ENCODE results near the gene PPL.

PPL gene

DNA sequence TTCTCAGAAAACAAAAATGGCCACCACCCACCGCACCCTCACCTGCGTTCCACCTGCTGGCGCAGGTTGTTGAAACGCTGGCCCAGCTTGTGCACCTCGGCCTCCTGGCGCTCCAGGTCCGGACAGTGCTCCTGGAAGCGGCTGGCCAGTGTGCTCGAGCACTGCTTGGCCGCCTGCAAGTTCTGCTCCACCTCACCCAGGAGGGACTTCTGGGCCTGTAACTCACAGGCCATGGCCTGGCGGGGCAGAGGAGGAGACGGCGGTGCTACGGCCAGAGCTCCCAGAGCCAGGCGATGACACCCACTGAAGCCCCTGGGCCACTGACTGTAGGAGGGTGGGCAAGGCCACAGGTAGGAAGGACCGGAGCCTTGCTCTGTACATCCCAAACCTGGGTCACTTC, 46.3 kb downstream of the PPL start:
- Histone ChIP-seq H3K79me2 (ENCODE audit: insufficient read depth, low read length) (no peaks in the 10 kb centered on the region), H3K27me3 (ENCODE audit: insufficient read depth, low read length) (no peaks in the 10 kb centered on the region), H3K27ac (ENCODE audit: low read depth, low read length, poor library complexity, severe bottlenecking) (no peak overlapping the region), H3K4me1 (ENCODE audit: insufficient read depth, low read length, severe bottlenecking) (no peaks in the 10 kb centered on the region), H4K20me1 (ENCODE audit: insufficient read depth, low read length) (no peaks in the 10 kb centered on the region), H3K9me3 (ENCODE audit: low read length) (no peaks in the 10 kb centered on the region), H3K9me2 (ENCODE audit: low read depth, low read length) (no peaks in the 10 kb centered on the region), H3K36me3 (ENCODE audit: insufficient read depth, low read length) (peaks cover 7% of the 10 kb centered on the region; the same call in 1 of the 2 replicates), H3F3A (ENCODE audit: insufficient read depth, low read length) (no peaks in the 10 kb centered on the region), H3K9ac (ENCODE audit: low read length) (no peak overlapping the region), H3K4me3 (ENCODE audit: low read depth, low read length, poor library complexity, severe bottlenecking) (no peak overlapping the region), H2AFZ (ENCODE audit: low read length) (no peak overlapping the region), H3K4me2 (ENCODE audit: low read length) (no peak overlapping the region)
- TF ChIP-seq, protein P1, sequence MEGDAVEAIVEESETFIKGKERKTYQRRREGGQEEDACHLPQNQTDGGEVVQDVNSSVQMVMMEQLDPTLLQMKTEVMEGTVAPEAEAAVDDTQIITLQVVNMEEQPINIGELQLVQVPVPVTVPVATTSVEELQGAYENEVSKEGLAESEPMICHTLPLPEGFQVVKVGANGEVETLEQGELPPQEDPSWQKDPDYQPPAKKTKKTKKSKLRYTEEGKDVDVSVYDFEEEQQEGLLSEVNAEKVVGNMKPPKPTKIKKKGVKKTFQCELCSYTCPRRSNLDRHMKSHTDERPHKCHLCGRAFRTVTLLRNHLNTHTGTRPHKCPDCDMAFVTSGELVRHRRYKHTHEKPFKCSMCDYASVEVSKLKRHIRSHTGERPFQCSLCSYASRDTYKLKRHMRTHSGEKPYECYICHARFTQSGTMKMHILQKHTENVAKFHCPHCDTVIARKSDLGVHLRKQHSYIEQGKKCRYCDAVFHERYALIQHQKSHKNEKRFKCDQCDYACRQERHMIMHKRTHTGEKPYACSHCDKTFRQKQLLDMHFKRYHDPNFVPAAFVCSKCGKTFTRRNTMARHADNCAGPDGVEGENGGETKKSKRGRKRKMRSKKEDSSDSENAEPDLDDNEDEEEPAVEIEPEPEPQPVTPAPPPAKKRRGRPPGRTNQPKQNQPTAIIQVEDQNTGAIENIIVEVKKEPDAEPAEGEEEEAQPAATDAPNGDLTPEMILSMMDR (IDR thresholded peaks at IDR 0.05; ENCODE audit: low read length) = no peak
- no peak for TF ChIP-seq EZH2 (IDR thresholded peaks at IDR 0.05; ENCODE audit: borderline replicate concordance, low read length)

DNA sequence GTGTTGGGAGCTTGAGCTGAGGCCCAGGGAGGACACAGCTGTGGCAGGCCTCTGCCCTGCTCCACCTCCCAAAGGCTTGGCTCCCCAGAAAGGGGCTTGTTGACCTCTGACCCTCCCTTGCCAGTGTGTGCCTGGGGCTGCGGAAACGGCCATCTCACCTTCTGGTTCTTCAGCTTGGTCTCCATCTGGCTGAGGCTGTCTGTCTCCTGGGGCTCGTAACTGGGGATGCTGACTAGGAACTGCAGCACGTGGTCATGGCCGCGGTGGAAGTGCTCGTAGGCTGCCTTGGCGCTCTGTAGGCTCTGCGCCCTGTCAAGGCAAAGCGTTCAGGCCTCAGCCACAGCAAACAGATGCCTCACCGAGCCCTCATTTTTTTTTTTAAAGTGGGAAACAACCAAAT, 46.9 kb downstream of the PPL start:
- TF ChIP-seq EZH2 (IDR thresholded peaks at IDR 0.05; ENCODE audit: borderline replicate concordance, low read length) = no peak
- TF ChIP-seq, protein P1 (IDR thresholded peaks at IDR 0.05; ENCODE audit: low read length) = no peak
- no peaks in the 10 kb centered on the region for H3K9me3 ChIP-seq (ENCODE audit: low read length)
- no peak overlapping the region for H3K9ac ChIP-seq (ENCODE audit: low read length)
- H3K4me2 ChIP-seq (ENCODE audit: low read length) = no peak overlapping the region
- no peak overlapping the region for H3K27ac ChIP-seq (ENCODE audit: low read depth, low read length, poor library complexity, severe bottlenecking)
- peaks cover 10% of the 10 kb centered on the region; the same call in 1 of the 2 replicates for H3K36me3 ChIP-seq (ENCODE audit: insufficient read depth, low read length)
- no peaks in the 10 kb centered on the region for H3K4me1 ChIP-seq (ENCODE audit: insufficient read depth, low read length, severe bottlenecking)
- no peaks in the 10 kb centered on the region for H3K79me2 ChIP-seq (ENCODE audit: insufficient read depth, low read length)
- H4K20me1 ChIP-seq (ENCODE audit: insufficient read depth, low read length) = no peaks in the 10 kb centered on the region
- no peaks in the 10 kb centered on the region for H3K9me2 ChIP-seq (ENCODE audit: low read depth, low read length)
- H3K27me3 ChIP-seq (ENCODE audit: insufficient read depth, low read length) = no peaks in the 10 kb centered on the region
- H2AFZ ChIP-seq (ENCODE audit: low read length) = no peak overlapping the region
- no peaks in the 10 kb centered on the region for H3F3A ChIP-seq (ENCODE audit: insufficient read depth, low read length)
- no peak overlapping the region for H3K4me3 ChIP-seq (ENCODE audit: low read depth, low read length, poor library complexity, severe bottlenecking)

DNA sequence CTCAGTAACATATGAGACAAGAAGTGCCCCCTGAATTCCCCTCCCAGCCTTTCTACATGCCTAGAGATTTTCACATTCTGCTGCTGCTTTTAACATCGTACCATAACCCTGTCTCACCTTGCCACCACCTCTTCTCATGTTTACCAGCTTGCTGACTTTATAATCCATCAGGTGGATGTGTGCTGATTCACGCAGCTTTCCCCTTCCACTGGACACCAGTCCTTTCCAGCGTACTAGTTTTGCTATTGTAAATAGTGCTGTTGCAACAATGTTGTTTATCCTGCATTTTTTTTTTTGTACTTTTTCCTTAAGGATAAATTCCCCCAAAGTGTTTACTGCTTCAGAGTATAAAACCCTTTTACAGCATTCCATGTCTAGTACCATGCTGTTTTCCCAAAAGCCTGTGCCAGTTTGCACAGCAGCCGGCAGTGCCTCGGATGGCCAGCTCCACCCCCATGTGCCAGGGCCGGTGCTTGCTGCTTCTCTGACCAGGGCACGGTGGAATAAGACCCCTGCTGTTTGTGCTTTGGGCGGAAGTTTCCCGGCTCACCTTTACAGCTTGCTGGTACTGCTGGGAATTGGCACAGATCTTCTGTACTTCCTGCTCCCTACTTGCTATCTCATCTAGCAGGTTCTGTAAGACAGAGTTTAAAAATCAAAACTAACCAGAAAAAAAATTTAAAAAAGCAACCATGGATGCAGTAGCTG, 48.4 kb downstream of the PPL start:
- H3K4me2 ChIP-seq (ENCODE audit: low read length) = no peak overlapping the region
- H3K79me2 ChIP-seq (ENCODE audit: insufficient read depth, low read length) = no peaks in the 10 kb centered on the region
- H3K9me2 ChIP-seq (ENCODE audit: low read depth, low read length) = no peaks in the 10 kb centered on the region
- no peak overlapping the region for H2AFZ ChIP-seq (ENCODE audit: low read length)
- no peak overlapping the region for H3K9ac ChIP-seq (ENCODE audit: low read length)
- no peaks in the 10 kb centered on the region for H3K27me3 ChIP-seq (ENCODE audit: insufficient read depth, low read length)
- no peak overlapping the region for H3K27ac ChIP-seq (ENCODE audit: low read depth, low read length, poor library complexity, severe bottlenecking)
- H3F3A ChIP-seq (ENCODE audit: insufficient read depth, low read length) = no peaks in the 10 kb centered on the region
- TF ChIP-seq EZH2 (IDR thresholded peaks at IDR 0.05; ENCODE audit: borderline replicate concordance, low read length) = no peak
- TF ChIP-seq, protein P1 (IDR thresholded peaks at IDR 0.05; ENCODE audit: low read length) = no peak
- no peaks in the 10 kb centered on the region for H4K20me1 ChIP-seq (ENCODE audit: insufficient read depth, low read length)
- H3K36me3 ChIP-seq (ENCODE audit: insufficient read depth, low read length) = peaks cover 23% of the 10 kb centered on the region
- H3K9me3 ChIP-seq (ENCODE audit: low read length) = no peaks in the 10 kb centered on the region
- no peaks in the 10 kb centered on the region for H3K4me1 ChIP-seq (ENCODE audit: insufficient read depth, low read length, severe bottlenecking)
- H3K4me3 ChIP-seq (ENCODE audit: low read depth, low read length, poor library complexity, severe bottlenecking) = no peak overlapping the region

Measured in OCI-LY1 (cell line).